ENCODE results near the gene ZBTB49. TPM values are rescaled to one million over a fixed set of nuclear protein-coding genes. Genes with fewer than 3 reads are reported as not detected.

The ZBTB49 gene
- 5.0 and 6.2 TPM in 2 replicates for total RNA-seq

DNA sequence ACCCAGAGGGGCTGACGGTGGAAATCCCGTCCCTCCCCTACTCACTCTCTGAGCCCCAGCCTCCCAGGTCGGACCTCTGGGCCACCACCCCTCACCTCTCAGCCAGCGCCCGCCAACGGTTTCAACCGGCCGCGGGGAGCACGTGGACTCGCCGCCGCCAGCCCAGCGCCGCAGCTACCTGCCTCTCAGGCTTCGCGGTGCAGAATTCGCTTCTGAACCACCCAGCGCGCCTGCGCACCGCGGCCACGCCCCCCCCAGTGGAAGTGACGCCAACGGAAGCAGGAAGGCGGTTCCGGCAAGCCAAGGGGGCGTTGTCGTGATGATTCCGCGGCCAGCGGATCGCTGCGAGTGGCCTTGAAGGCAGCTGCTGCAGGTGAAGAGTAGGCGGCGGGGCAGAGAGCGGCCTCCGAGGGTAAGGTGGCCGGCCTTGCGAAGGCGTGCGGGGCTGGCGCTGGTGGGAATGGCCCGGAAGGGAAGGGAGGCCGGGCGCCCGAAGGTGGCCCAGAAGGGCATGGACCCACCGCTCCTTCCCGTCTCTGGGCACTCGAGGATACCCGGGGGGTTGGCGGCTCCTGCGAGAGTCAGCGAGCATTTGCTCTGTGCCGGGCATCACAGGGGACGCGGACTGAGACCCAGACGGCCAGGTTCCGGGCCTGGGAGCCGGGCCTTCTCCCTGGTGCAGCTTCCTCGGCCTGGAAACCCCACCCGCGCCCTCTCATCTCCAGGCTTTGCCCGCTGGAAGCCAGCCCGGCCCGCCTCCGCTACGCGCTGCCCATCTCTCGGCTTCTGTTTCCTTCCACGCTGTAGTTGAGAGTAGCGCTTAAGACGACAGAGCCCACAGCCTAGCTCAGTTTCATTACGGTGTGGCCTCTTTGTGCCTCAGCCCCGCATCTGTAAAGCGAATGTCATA lies at the start of gene ZBTB49, which contains the start of gene LYAR:
Gene ZBTB49 (plus strand): TSS at position 311 of the 910 bp plus-strand sequence. CDS start 9,695 bp downstream, outside the sequence.
Gene LYAR (minus strand): TSS at position 214 of the 910 bp plus-strand sequence. CDS start 6,412 bp downstream, outside the sequence.
- Histone ChIP-seq H3K9me3 (ENCODE audit: low read depth, low read length) (no peaks in the 10 kb centered on the region), H4K20me1 (ENCODE audit: insufficient read depth, low read length) (peaks cover 31% of the 10 kb centered on the region), H2AFZ (ENCODE audit: low read length) (peak within 1 kb of the TSS; percentile 96), H3K4me3 (ENCODE audit: insufficient read depth, low read length) (peak within 1 kb of the TSS; percentile 95), H3K27me3 (ENCODE audit: insufficient read depth, low read length) (no peaks in the 10 kb centered on the region), H3K4me1 (ENCODE audit: insufficient read depth, low read length) (peaks cover 18% of the 10 kb centered on the region), H3K4me2 (ENCODE audit: insufficient read depth, low read length) (peak within 1 kb of the TSS; percentile 86), H3K27ac (ENCODE audit: low read depth, low read length) (peak within 1 kb of the TSS; percentile 65), H3K36me3 (ENCODE audit: insufficient read depth, low read length) (peaks cover 8% of the 10 kb centered on the region), H3K79me2 (ENCODE audit: insufficient read depth, low read length) (peaks cover 87% of the 10 kb centered on the region)
- DNase-seq (ENCODE audit: insufficient read length, low spot score, missing footprints), result peak; percentile 98
- TF ChIP-seq, protein P1, sequence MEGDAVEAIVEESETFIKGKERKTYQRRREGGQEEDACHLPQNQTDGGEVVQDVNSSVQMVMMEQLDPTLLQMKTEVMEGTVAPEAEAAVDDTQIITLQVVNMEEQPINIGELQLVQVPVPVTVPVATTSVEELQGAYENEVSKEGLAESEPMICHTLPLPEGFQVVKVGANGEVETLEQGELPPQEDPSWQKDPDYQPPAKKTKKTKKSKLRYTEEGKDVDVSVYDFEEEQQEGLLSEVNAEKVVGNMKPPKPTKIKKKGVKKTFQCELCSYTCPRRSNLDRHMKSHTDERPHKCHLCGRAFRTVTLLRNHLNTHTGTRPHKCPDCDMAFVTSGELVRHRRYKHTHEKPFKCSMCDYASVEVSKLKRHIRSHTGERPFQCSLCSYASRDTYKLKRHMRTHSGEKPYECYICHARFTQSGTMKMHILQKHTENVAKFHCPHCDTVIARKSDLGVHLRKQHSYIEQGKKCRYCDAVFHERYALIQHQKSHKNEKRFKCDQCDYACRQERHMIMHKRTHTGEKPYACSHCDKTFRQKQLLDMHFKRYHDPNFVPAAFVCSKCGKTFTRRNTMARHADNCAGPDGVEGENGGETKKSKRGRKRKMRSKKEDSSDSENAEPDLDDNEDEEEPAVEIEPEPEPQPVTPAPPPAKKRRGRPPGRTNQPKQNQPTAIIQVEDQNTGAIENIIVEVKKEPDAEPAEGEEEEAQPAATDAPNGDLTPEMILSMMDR (IDR thresholded peaks at IDR 0.05; ENCODE audit: extremely low read depth, low read depth, low read length), result no peak

DNA sequence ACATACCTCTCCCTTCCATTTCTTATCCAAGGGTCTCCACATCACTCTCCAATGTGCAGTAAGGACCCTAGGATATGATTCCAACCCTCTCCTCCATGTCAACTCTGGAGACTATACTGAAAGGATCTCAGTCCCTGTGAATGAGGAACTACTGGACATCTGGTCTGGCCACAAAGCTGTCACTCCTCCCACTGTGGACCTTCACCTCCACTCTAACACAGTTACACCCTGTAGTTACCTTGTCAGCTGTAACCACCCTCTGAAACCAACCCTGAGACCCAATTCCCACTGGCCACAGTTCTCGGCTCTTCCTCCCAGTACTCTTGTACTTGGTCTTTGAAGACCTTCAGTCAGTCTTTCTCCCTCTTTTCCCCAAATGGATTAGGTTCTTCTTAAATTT lies 44.9 kb upstream of the ZBTB49 start:
- Histone ChIP-seq H2AFZ (ENCODE audit: low read length) (no peak overlapping the region), H3K4me3 (ENCODE audit: insufficient read depth, low read length) (no peak overlapping the region), H3K27ac (ENCODE audit: low read depth, low read length) (no peak overlapping the region), H3K36me3 (ENCODE audit: insufficient read depth, low read length) (peaks cover 42% of the 10 kb centered on the region), H4K20me1 (ENCODE audit: insufficient read depth, low read length) (peaks cover 3% of the 10 kb centered on the region), H3K27me3 (ENCODE audit: insufficient read depth, low read length) (no peaks in the 10 kb centered on the region), H3K4me1 (ENCODE audit: insufficient read depth, low read length) (peaks cover 15% of the 10 kb centered on the region), H3K4me2 (ENCODE audit: insufficient read depth, low read length) (no peak overlapping the region), H3K9me3 (ENCODE audit: low read depth, low read length) (no peaks in the 10 kb centered on the region), H3K79me2 (ENCODE audit: insufficient read depth, low read length) (peaks cover 17% of the 10 kb centered on the region)
- no peak for DNase-seq (ENCODE audit: insufficient read length, low spot score, missing footprints)
- TF ChIP-seq, protein P1 (IDR thresholded peaks at IDR 0.05; ENCODE audit: extremely low read depth, low read depth, low read length), result no peak

- Histone ChIP-seq H4K20me1 (ENCODE audit: insufficient read depth, low read length) (peaks cover 3% of the 10 kb centered on the region), H3K4me2 (ENCODE audit: insufficient read depth, low read length) (peak overlapping the region; percentile 90), H3K9me3 (ENCODE audit: low read depth, low read length) (no peaks in the 10 kb centered on the region), H3K79me2 (ENCODE audit: insufficient read depth, low read length) (peaks cover 17% of the 10 kb centered on the region), H3K27me3 (ENCODE audit: insufficient read depth, low read length) (peaks cover 4% of the 10 kb centered on the region), H3K4me3 (ENCODE audit: insufficient read depth, low read length) (peak overlapping the region; percentile 99), H2AFZ (ENCODE audit: low read length) (peak overlapping the region; percentile 98), H3K27ac (ENCODE audit: low read depth, low read length) (peak overlapping the region; percentile 96), H3K36me3 (ENCODE audit: insufficient read depth, low read length) (peaks cover 21% of the 10 kb centered on the region), H3K4me1 (ENCODE audit: insufficient read depth, low read length) (peaks cover 15% of the 10 kb centered on the region)
- TF ChIP-seq, protein P1 (IDR thresholded peaks at IDR 0.05; ENCODE audit: extremely low read depth, low read depth, low read length), result no peak
- no peak for DNase-seq (ENCODE audit: insufficient read length, low spot score, missing footprints)
Measured at GRCh38 chr4:4247696-4248028, 42.4 kb upstream of the ZBTB49 start.
